ENCODE data around the gene CERS6.

CERS6 gene

GRCh38 chr2:168734199-168734760 is 278.2 kb downstream of the CERS6 start:
- Mint-ChIP-seq H3K4me3 (no peak overlapping the region), H3K27ac (ENCODE audit: low read depth) (no peak overlapping the region), H3K9me3 (no peaks in the 10 kb centered on the region), H3K4me1 (peaks cover 10% of the 10 kb centered on the region), H3K36me3 (ENCODE audit: insufficient read depth) (no peaks in the 10 kb centered on the region), H3K27me3 (no peaks in the 10 kb centered on the region)
- DNase-seq (ENCODE audit: low spot score in 2 of 2) = no peak
- ATAC-seq (replicated peaks; ENCODE audit: extremely low read depth, poor library complexity, severe bottlenecking) = no peak

GRCh38 chr2:168736649-168737445 is 280.8 kb downstream of the CERS6 start:
- Mint-ChIP-seq H3K9me3 (no peaks in the 10 kb centered on the region), H3K4me3 (no peak overlapping the region), H3K27ac (ENCODE audit: low read depth) (no peak overlapping the region), H3K36me3 (ENCODE audit: insufficient read depth) (no peaks in the 10 kb centered on the region), H3K4me1 (peaks cover 10% of the 10 kb centered on the region), H3K27me3 (no peaks in the 10 kb centered on the region)
- DNase-seq (ENCODE audit: low spot score in 2 of 2) (no peak), ATAC-seq (replicated peaks; ENCODE audit: extremely low read depth, poor library complexity, severe bottlenecking) (no peak)

- H3K27me3 Mint-ChIP-seq = no peaks in the 10 kb centered on the region
- H3K4me3 Mint-ChIP-seq = no peak overlapping the region
- no peak for DNase-seq (ENCODE audit: low spot score in 2 of 2)
- H3K9me3 Mint-ChIP-seq = no peaks in the 10 kb centered on the region
- no peak overlapping the region for H3K27ac Mint-ChIP-seq (ENCODE audit: low read depth)
- H3K36me3 Mint-ChIP-seq (ENCODE audit: insufficient read depth) = no peaks in the 10 kb centered on the region
- peaks cover 10% of the 10 kb centered on the region for H3K4me1 Mint-ChIP-seq
- peak; percentile 54 for ATAC-seq (replicated peaks; ENCODE audit: extremely low read depth, poor library complexity, severe bottlenecking)
These were observed 282.0 kb downstream of the CERS6 start for GRCh38 chr2:168738062-168738461.

DNA sequence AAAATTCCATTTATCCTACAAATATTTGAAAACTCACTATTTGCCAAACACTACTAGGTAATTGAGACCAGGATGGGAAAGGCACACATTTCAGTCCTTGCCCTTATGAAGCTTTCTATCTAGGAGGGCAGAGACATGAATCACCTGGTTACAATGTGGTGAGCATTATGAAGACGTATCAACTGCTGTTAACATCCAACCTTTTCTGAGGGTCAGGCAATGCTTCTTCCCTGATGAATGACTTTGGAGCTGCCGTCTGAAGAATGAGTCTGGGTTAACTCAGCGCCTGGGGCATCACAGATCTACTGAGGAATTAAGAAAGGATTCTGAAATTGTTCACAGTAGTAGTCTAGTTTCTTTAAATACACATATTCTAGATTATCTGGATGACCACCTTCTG is 284.3 kb downstream of the CERS6 start:
- Mint-ChIP-seq H3K4me1 (peaks cover 10% of the 10 kb centered on the region), H3K27me3 (no peaks in the 10 kb centered on the region), H3K36me3 (ENCODE audit: insufficient read depth) (no peaks in the 10 kb centered on the region), H3K27ac (ENCODE audit: low read depth) (no peak overlapping the region), H3K9me3 (no peaks in the 10 kb centered on the region), H3K4me3 (no peak overlapping the region)
- ATAC-seq (replicated peaks; ENCODE audit: extremely low read depth, poor library complexity, severe bottlenecking) (no peak), DNase-seq (ENCODE audit: low spot score in 2 of 2) (no peak)

GRCh38 chr2:168740788-168741187 is 284.7 kb downstream of the CERS6 start:
- Mint-ChIP-seq H3K4me3 (no peak overlapping the region), H3K9me3 (no peaks in the 10 kb centered on the region), H3K4me1 (peaks cover 10% of the 10 kb centered on the region), H3K27ac (ENCODE audit: low read depth) (no peak overlapping the region), H3K27me3 (no peaks in the 10 kb centered on the region), H3K36me3 (ENCODE audit: insufficient read depth) (no peaks in the 10 kb centered on the region)
- ATAC-seq (replicated peaks; ENCODE audit: extremely low read depth, poor library complexity, severe bottlenecking) (no peak), DNase-seq (ENCODE audit: low spot score in 2 of 2) (no peak)

DNA sequence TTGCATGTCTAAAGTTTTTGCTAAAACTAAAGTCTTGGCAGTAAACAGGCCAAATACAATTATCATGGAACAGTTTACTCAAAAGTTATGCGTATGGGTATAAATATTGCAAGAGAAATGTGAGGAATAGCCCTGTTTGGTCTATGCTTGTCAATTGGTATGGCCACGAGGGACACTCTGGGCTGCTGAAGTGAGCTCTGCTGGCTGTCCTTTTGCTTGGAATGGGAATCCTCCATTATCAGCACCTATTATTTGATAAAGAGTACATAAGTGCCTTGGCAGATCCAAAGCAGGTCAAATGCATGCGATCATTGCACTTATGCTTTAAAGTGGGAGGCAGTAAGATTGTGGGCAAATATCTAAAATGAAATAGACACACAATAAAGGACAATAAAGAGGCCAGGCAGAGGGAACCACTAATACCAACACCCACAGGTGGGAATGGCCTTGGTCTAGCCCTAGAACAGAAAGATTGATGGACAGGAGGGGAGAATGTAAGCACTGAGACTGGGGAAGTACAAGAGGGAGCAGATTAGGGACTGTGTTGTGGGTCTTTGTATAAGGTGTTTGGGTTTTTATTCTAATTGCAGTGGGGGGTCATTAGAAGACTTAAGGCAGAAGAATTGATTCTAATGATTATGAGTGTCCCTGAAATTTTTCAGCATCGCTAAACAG is 286.3 kb downstream of the CERS6 start:
- no peaks in the 10 kb centered on the region for H3K27me3 Mint-ChIP-seq
- H3K4me3 Mint-ChIP-seq = no peak overlapping the region
- DNase-seq (ENCODE audit: low spot score in 2 of 2) (no peak), ATAC-seq (replicated peaks; ENCODE audit: extremely low read depth, poor library complexity, severe bottlenecking) (no peak)
- H3K36me3 Mint-ChIP-seq (ENCODE audit: insufficient read depth) = no peaks in the 10 kb centered on the region
- H3K4me1 Mint-ChIP-seq = peaks cover 10% of the 10 kb centered on the region
- H3K9me3 Mint-ChIP-seq = no peaks in the 10 kb centered on the region
- no peak overlapping the region for H3K27ac Mint-ChIP-seq (ENCODE audit: low read depth)

- ATAC-seq (replicated peaks; ENCODE audit: extremely low read depth, poor library complexity, severe bottlenecking) (no peak), DNase-seq (ENCODE audit: low spot score in 2 of 2) (no peak)
- no peak overlapping the region for H3K27ac Mint-ChIP-seq (ENCODE audit: low read depth)
- peaks cover 7% of the 10 kb centered on the region for H3K4me1 Mint-ChIP-seq
- H3K36me3 Mint-ChIP-seq (ENCODE audit: insufficient read depth) = no peaks in the 10 kb centered on the region
- H3K9me3 Mint-ChIP-seq = no peaks in the 10 kb centered on the region
- no peaks in the 10 kb centered on the region for H3K27me3 Mint-ChIP-seq
- H3K4me3 Mint-ChIP-seq = no peak overlapping the region
These were observed 288.8 kb downstream of the CERS6 start for GRCh38 chr2:168744844-168745243.

- no peak for ATAC-seq (replicated peaks; ENCODE audit: extremely low read depth, poor library complexity, severe bottlenecking)
- peaks cover 27% of the 10 kb centered on the region for H3K4me1 Mint-ChIP-seq
- H3K27me3 Mint-ChIP-seq = no peaks in the 10 kb centered on the region
- DNase-seq (ENCODE audit: low spot score in 2 of 2) = no peak
- no peaks in the 10 kb centered on the region for H3K36me3 Mint-ChIP-seq (ENCODE audit: insufficient read depth)
- no peak overlapping the region for H3K27ac Mint-ChIP-seq (ENCODE audit: low read depth)
- H3K9me3 Mint-ChIP-seq = no peaks in the 10 kb centered on the region
- no peak overlapping the region for H3K4me3 Mint-ChIP-seq
These were observed 292.4 kb downstream of the CERS6 start for GRCh38 chr2:168748461-168748860.

DNA sequence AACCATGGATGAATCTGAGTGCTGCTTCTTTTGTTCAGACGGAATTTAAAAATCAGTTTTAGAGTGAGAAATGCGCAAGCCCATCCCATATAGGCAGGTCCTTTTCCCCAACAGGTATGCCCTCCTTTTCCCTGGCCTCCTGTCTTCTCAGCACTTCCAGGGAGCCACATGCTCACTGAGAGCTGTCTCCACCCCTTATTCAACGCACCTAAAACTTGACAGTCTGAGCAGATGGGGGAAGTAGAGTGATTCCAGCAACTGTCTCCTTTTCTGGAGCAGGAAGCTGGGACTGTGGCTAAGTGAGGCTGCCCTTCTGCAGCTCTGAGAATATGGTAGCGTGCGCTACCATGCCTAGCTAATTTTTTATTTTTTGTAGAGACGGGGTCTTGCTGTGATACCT is 293.2 kb downstream of the CERS6 start:
- Mint-ChIP-seq H3K27me3 (no peaks in the 10 kb centered on the region), H3K4me3 (no peak overlapping the region), H3K4me1 (peaks cover 31% of the 10 kb centered on the region), H3K36me3 (ENCODE audit: insufficient read depth) (peaks cover 1% of the 10 kb centered on the region), H3K9me3 (no peaks in the 10 kb centered on the region), H3K27ac (ENCODE audit: low read depth) (no peak overlapping the region)
- DNase-seq (ENCODE audit: low spot score in 2 of 2) (no peak), ATAC-seq (replicated peaks; ENCODE audit: extremely low read depth, poor library complexity, severe bottlenecking) (no peak)

GRCh38 chr2:168751104-168751740 is 295.1 kb downstream of the CERS6 start:
- ATAC-seq (replicated peaks; ENCODE audit: extremely low read depth, poor library complexity, severe bottlenecking) (peak; percentile 97), DNase-seq (ENCODE audit: low spot score in 2 of 2) (peak in 1 of 2 donors; percentile 18)
- Mint-ChIP-seq H3K27ac (ENCODE audit: low read depth) (peak overlapping the region; percentile 39), H3K27me3 (no peaks in the 10 kb centered on the region), H3K4me1 (peaks cover 31% of the 10 kb centered on the region), H3K4me3 (peak overlapping the region; percentile 23), H3K9me3 (no peaks in the 10 kb centered on the region), H3K36me3 (ENCODE audit: insufficient read depth) (peaks cover 2% of the 10 kb centered on the region)

DNA sequence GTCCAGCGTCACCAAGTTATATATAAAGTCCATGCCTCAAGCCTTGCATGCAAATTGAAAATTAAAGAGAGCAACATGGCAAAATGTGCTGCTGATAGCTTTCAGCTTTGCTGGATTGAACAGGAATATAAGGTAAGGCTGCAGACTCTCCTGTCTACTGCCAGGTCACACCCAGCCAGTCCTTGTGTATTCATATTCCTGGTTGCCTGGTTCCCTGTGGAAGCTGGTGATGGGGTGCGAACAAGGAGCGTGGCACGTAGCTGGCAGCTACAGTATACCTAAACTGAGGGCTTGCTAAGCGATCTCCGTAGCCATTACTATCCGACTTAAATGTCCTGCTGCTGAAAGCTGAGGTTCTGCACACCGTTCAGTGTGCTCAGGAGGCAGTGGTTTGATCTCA is 296.3 kb downstream of the CERS6 start:
- H3K4me3 Mint-ChIP-seq = no peak overlapping the region
- no peak for ATAC-seq (replicated peaks; ENCODE audit: extremely low read depth, poor library complexity, severe bottlenecking)
- no peaks in the 10 kb centered on the region for H3K9me3 Mint-ChIP-seq
- no peak for DNase-seq (ENCODE audit: low spot score in 2 of 2)
- H3K4me1 Mint-ChIP-seq = peaks cover 38% of the 10 kb centered on the region
- peak overlapping the region; percentile 39 for H3K27ac Mint-ChIP-seq (ENCODE audit: low read depth)
- no peaks in the 10 kb centered on the region for H3K27me3 Mint-ChIP-seq
- peaks cover 2% of the 10 kb centered on the region for H3K36me3 Mint-ChIP-seq (ENCODE audit: insufficient read depth)

GRCh38 chr2:168753765-168754329 is 297.8 kb downstream of the CERS6 start:
- H3K4me1 Mint-ChIP-seq = peaks cover 45% of the 10 kb centered on the region

More at GRCh38 chr2:168753765-168754329, 297.8 kb downstream of the CERS6 start:
- peaks cover 4% of the 10 kb centered on the region for H3K36me3 Mint-ChIP-seq (ENCODE audit: insufficient read depth)
- ATAC-seq (replicated peaks; ENCODE audit: extremely low read depth, poor library complexity, severe bottlenecking) (no peak), DNase-seq (ENCODE audit: low spot score in 2 of 2) (no peak)
- H3K27ac Mint-ChIP-seq (ENCODE audit: low read depth) = no peak overlapping the region
- H3K9me3 Mint-ChIP-seq = no peaks in the 10 kb centered on the region
- no peaks in the 10 kb centered on the region for H3K27me3 Mint-ChIP-seq
- no peak overlapping the region for H3K4me3 Mint-ChIP-seq

All from central memory CD8-positive, alpha-beta T cell (primary cell).